Stomach (tissue), 4 donors: ENCODE measurements around the gene HEATR3.

Source experiments
- CTCF ChIP-seq, 7 experiments: fragments of 450-650 bp in 4 of 7; fragments of 200-600 bp in 3 of 7; sonication (generic) in 3 of 7; IDR thresholded peaks; one replicate each; pipeline ENCODE4 v1.5.1; 2016 to 2019; ENCODE audit warnings: antibody characterized with exemption in 7 of 7, control low read depth in 2 of 7, mild to moderate bottlenecking in 1 of 7
- EP300 ChIP-seq: sonication (generic); formaldehyde crosslinking; IDR thresholded peaks from one replicate; pipeline ENCODE4 v1.6.1; 2017; ENCODE audit warnings: antibody characterized with exemption
- POLR2A ChIP-seq, 4 donors: fragments of 450-650 bp; IDR thresholded peaks; one replicate each; pipeline ENCODE4 v1.6.1; 2016; ENCODE audit warnings: antibody characterized with exemption in 4 of 4, control low read depth in 2 of 4, mild to moderate bottlenecking in 1 of 4, moderate library complexity in 1 of 4

- TF ChIP-seq CTCF (IDR thresholded peaks at IDR 0.05) (no peak), POLR2A (IDR thresholded peaks at IDR 0.05) (no peak), EP300 (no peak)
Observed at GRCh38 chr16:50040710-50041109, 25.1 kb upstream of the HEATR3 start.
